Endothelial cell of umbilical vein (primary cell): ENCODE data around the gene ACP3.

ENCODE experiments used
- CTCF ChIP-seq, 2 donors: IDR thresholded peaks; 1 replicate in 1 of 2; 2 replicates in 1 of 2; pipeline ENCODE4 v1.5.1; 2011; ENCODE audit warnings: low read length in 2 of 2, mild to moderate bottlenecking in 2 of 2, moderate library complexity in 2 of 2, control low read depth in 1 of 2, inconsistent platforms in 1 of 2, low read depth in 1 of 2; ENCODE audit not compliant: insufficient read depth in 1 of 2; ENCODE audit errors: extremely low read depth in 1 of 2
- EZH2 ChIP-seq: IDR thresholded peaks from 2 replicates; pipeline ENCODE4 v1.6.1; 2012; ENCODE audit warnings: borderline replicate concordance, low read depth, mild to moderate bottlenecking, moderate library complexity, low read length, inconsistent platforms; ENCODE audit not compliant: severe bottlenecking
- MYC ChIP-seq: IDR thresholded peaks from one replicate; pipeline ENCODE4 v1.6.1; 2011; ENCODE audit warnings: mild to moderate bottlenecking, low read depth, low read length
- POLR2A ChIP-seq: IDR thresholded peaks from 2 replicates; pipeline ENCODE4 v1.6.1; 2012; ENCODE audit warnings: low read depth, mild to moderate bottlenecking, control low read depth, low read length
- POLR2AphosphoS5 ChIP-seq: IDR thresholded peaks from 2 replicates; pipeline ENCODE4 v1.6.1; 2012; ENCODE audit warnings: low read depth, mild to moderate bottlenecking, control low read depth, low read length, moderate library complexity; ENCODE audit not compliant: insufficient read depth

DNA sequence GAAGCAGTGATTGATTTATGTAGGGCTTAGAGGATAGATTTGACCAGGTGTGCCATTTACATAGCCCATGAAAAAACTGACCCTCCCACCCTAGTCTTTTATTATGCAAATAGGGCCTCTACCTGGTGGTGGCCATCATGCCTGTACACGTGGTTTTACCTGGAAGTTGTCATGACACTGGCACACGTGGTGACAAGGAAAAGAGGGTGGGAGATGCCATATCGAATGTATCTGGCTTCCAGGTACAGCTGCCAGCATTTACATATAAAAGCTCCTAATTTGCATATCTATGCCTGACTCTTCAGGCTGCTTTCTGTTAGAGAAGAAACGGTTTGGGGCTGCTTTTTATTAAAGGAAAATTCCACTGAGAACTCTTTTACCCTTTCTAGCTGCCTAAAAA is 65.1 kb downstream of the ACP3 start:
- TF ChIP-seq CTCF (IDR thresholded peaks at IDR 0.05; ENCODE audit: extremely low read depth in 1 of 2, insufficient read depth in 1 of 2, low read depth in 1 of 2, low read length in 2 of 2) (no peak), POLR2AphosphoS5 (no peak), EZH2 (no peak), POLR2A (no peak), MYC (no peak)
